ENCODE measurements around the gene APOL5.
A peak's percentile ranks its signal among the peaks of the same experiment; 100 is the strongest.

Gene APOL5

DNA sequence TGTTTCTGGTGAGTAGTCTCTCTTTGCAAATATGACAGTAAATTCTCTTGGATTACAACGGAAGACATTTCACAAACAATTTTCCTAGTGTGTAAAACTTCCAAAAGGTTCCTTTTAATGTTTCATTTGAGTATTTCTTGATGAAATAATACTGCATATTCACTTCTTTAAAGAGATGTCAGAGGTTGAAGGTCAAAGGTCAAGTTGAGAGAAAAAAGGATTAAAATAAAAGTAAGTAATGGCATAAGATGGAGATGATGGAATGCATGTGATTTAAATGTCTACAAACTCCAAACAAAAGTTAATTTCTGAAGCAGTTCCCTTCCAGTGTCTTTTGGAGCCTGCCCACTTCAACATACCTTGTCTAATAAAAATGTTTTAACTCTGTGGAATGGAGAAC lies 40.7 kb downstream of the APOL5 start:
- no peaks in the 10 kb centered on the region for H3K9me2 ChIP-seq (ENCODE audit: low read depth, low read length)
- no peak overlapping the region for H2AFZ ChIP-seq (ENCODE audit: low read length)
- H3K4me3 ChIP-seq (ENCODE audit: low read depth, low read length, poor library complexity, severe bottlenecking): no peak overlapping the region
- peaks cover 76% of the 10 kb centered on the region for H3K36me3 ChIP-seq (ENCODE audit: insufficient read depth, low read length)
- H3K9me3 ChIP-seq (ENCODE audit: low read length): no peaks in the 10 kb centered on the region
- peak overlapping the region; percentile 5; the same call in 1 of the 2 replicates for H3K4me2 ChIP-seq (ENCODE audit: low read length)
- peak overlapping the region; percentile 8; the same call in 1 of the 2 replicates for H3K9ac ChIP-seq (ENCODE audit: low read length)
- H3K27me3 ChIP-seq (ENCODE audit: insufficient read depth, low read length): no peaks in the 10 kb centered on the region
- H4K20me1 ChIP-seq (ENCODE audit: insufficient read depth, low read length): no peaks in the 10 kb centered on the region
- H3K27ac ChIP-seq (ENCODE audit: low read depth, low read length, poor library complexity, severe bottlenecking): peak overlapping the region; percentile 99
- H3F3A ChIP-seq (ENCODE audit: insufficient read depth, low read length): no peaks in the 10 kb centered on the region
- TF ChIP-seq, protein P1, sequence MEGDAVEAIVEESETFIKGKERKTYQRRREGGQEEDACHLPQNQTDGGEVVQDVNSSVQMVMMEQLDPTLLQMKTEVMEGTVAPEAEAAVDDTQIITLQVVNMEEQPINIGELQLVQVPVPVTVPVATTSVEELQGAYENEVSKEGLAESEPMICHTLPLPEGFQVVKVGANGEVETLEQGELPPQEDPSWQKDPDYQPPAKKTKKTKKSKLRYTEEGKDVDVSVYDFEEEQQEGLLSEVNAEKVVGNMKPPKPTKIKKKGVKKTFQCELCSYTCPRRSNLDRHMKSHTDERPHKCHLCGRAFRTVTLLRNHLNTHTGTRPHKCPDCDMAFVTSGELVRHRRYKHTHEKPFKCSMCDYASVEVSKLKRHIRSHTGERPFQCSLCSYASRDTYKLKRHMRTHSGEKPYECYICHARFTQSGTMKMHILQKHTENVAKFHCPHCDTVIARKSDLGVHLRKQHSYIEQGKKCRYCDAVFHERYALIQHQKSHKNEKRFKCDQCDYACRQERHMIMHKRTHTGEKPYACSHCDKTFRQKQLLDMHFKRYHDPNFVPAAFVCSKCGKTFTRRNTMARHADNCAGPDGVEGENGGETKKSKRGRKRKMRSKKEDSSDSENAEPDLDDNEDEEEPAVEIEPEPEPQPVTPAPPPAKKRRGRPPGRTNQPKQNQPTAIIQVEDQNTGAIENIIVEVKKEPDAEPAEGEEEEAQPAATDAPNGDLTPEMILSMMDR (IDR thresholded peaks at IDR 0.05; ENCODE audit: low read length): no peak
- no peaks in the 10 kb centered on the region for H3K79me2 ChIP-seq (ENCODE audit: insufficient read depth, low read length)
- peaks cover 79% of the 10 kb centered on the region for H3K4me1 ChIP-seq (ENCODE audit: insufficient read depth, low read length, severe bottlenecking)

DNA sequence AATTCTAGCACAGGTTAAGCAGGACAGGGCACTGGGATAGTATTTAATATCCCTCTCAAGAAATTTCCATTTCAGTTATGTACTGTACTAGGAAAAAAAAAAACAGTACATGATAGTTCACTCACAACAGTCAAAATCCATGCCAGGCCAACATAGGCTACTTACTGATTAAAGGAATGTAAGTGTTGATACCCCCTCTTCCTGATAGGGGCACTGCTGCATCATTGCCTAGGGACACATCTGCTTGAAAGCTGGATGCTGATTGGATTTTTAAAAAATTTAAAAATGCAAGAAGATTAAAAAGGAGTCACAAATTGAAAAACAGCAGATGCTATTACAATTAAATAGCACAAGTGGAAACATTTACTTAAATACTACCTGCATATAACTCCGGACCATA lies 43.4 kb downstream of the APOL5 start:
- Histone ChIP-seq H4K20me1 (ENCODE audit: insufficient read depth, low read length) (no peaks in the 10 kb centered on the region), H3K4me1 (ENCODE audit: insufficient read depth, low read length, severe bottlenecking) (peaks cover 72% of the 10 kb centered on the region), H3K4me3 (ENCODE audit: low read depth, low read length, poor library complexity, severe bottlenecking) (no peak overlapping the region), H3F3A (ENCODE audit: insufficient read depth, low read length) (no peaks in the 10 kb centered on the region), H3K79me2 (ENCODE audit: insufficient read depth, low read length) (no peaks in the 10 kb centered on the region), H3K36me3 (ENCODE audit: insufficient read depth, low read length) (peaks cover 76% of the 10 kb centered on the region), H3K27ac (ENCODE audit: low read depth, low read length, poor library complexity, severe bottlenecking) (peak overlapping the region; percentile 99), H3K9me2 (ENCODE audit: low read depth, low read length) (no peaks in the 10 kb centered on the region), H3K27me3 (ENCODE audit: insufficient read depth, low read length) (no peaks in the 10 kb centered on the region), H3K9ac (ENCODE audit: low read length) (no peak overlapping the region; the same call in 1 of the 2 replicates), H2AFZ (ENCODE audit: low read length) (no peak overlapping the region), H3K4me2 (ENCODE audit: low read length) (no peak overlapping the region), H3K9me3 (ENCODE audit: low read length) (no peaks in the 10 kb centered on the region)
- TF ChIP-seq EZH2 (IDR thresholded peaks at IDR 0.05; ENCODE audit: borderline replicate concordance, low read length): no peak
- TF ChIP-seq, protein P1 (IDR thresholded peaks at IDR 0.05; ENCODE audit: low read length): peak; percentile 48

DNA sequence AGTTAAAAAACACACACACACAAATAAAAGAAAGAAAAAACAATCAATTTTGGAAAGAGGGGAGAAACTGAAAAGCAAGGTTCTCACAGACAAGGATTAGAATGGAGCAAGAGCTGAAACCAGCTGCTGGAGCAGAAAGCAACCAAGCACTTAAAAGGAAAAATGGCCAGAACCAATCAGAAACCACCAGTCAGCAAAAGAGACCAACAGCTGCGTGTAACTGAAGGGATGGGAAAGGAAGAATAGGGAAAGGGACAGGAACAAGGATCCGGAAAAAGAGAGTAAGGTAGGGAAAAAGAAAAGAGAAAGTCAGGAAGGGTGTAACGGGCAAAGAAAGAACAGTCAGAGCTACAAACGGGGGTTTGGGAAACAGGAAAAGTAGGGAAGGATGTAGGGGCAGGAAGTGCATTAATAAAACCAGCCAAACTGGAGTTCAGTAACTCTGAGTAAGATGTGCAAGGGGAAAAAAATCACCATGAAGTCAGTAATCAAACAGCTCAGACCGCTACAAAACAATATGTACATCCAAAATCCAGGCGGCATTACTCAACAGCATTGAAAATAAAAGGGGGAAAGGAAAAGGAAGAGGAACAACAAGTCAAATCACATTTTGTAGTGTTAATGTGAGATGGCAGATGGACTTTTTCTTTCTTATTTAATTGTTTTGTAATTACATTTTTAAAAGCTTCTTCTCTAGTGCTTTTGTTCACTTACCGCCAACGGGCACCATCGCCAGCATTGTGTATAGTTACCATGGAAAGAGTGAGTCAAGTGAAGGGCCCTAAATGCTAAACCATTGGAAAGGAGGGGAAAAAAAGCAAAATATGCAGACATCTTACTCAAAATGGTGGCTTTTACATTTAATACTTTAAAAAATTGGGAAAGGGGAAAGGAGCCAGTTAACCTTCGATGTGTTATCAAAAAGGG lies 49.2 kb downstream of the APOL5 start:
- peak overlapping the region; percentile 16 for H3K27ac ChIP-seq (ENCODE audit: low read depth, low read length, poor library complexity, severe bottlenecking)
- H2AFZ ChIP-seq (ENCODE audit: low read length): no peak overlapping the region
- no peak overlapping the region for H3K4me2 ChIP-seq (ENCODE audit: low read length)
- peaks cover 31% of the 10 kb centered on the region for H3K4me1 ChIP-seq (ENCODE audit: insufficient read depth, low read length, severe bottlenecking)
- no peak overlapping the region for H3K9ac ChIP-seq (ENCODE audit: low read length)
- TF ChIP-seq EZH2 (IDR thresholded peaks at IDR 0.05; ENCODE audit: borderline replicate concordance, low read length): no peak
- TF ChIP-seq, protein P1 (IDR thresholded peaks at IDR 0.05; ENCODE audit: low read length): no peak
- H4K20me1 ChIP-seq (ENCODE audit: insufficient read depth, low read length): no peaks in the 10 kb centered on the region
- H3K4me3 ChIP-seq (ENCODE audit: low read depth, low read length, poor library complexity, severe bottlenecking): no peak overlapping the region
- H3K9me2 ChIP-seq (ENCODE audit: low read depth, low read length): no peaks in the 10 kb centered on the region
- no peaks in the 10 kb centered on the region for H3K27me3 ChIP-seq (ENCODE audit: insufficient read depth, low read length)
- no peaks in the 10 kb centered on the region for H3K9me3 ChIP-seq (ENCODE audit: low read length)
- peaks cover 41% of the 10 kb centered on the region for H3K36me3 ChIP-seq (ENCODE audit: insufficient read depth, low read length)
- no peaks in the 10 kb centered on the region for H3F3A ChIP-seq (ENCODE audit: insufficient read depth, low read length)
- no peaks in the 10 kb centered on the region for H3K79me2 ChIP-seq (ENCODE audit: insufficient read depth, low read length)
